Stimulated activated CD8-positive, alpha-beta memory T cell treated with anti-CD3 and anti-CD28 coated beads, Interleukin-7, amount 100 ng/mL, for 24 hours (primary cell): ENCODE data around the gene HS1BP3.

Experiments used
- DNase-seq: peaks from one replicate; pipeline ENCODE4 v3.0.0-alpha.2; 2020; ENCODE audit warnings: low read depth

HS1BP3 gene

GRCh38 chr2:20645761-20646160 is 5.1 kb downstream of the HS1BP3 start:
- DNase-seq = no peak

GRCh38 chr2:20645301-20645701 is 5.6 kb downstream of the HS1BP3 start:
- DNase-seq = no peak

GRCh38 chr2:20643826-20644225 is 7.1 kb downstream of the HS1BP3 start:
- DNase-seq = no peak

GRCh38 chr2:20643060-20643459 is 7.8 kb downstream of the HS1BP3 start:
- DNase-seq = no peak

- peak; percentile 53 for DNase-seq
Observed at GRCh38 chr2:20642055-20642971, 8.6 kb downstream of the HS1BP3 start.

GRCh38 chr2:20641123-20641985 is 9.5 kb downstream of the HS1BP3 start:
- DNase-seq = no peak

- DNase-seq = no peak
Observed at GRCh38 chr2:20640411-20641122, 10.3 kb downstream of the HS1BP3 start.

GRCh38 chr2:20638646-20639430 is 12.1 kb downstream of the HS1BP3 start:
- DNase-seq = no peak

- no peak for DNase-seq
Observed at GRCh38 chr2:20638014-20638413, 12.9 kb downstream of the HS1BP3 start.

- DNase-seq = no peak
Observed at GRCh38 chr2:20637147-20637546, 13.8 kb downstream of the HS1BP3 start.

- DNase-seq = no peak
Observed at GRCh38 chr2:20635675-20636584, 15.0 kb downstream of the HS1BP3 start.

GRCh38 chr2:20635113-20635510 is 15.8 kb downstream of the HS1BP3 start:
- DNase-seq = no peak

GRCh38 chr2:20634507-20635112 is 16.3 kb downstream of the HS1BP3 start:
- no peak for DNase-seq

- DNase-seq = no peak
Observed at GRCh38 chr2:20633794-20634506, 16.9 kb downstream of the HS1BP3 start.

GRCh38 chr2:20633001-20633400 is 17.9 kb downstream of the HS1BP3 start:
- no peak for DNase-seq

- no peak for DNase-seq
Observed at GRCh38 chr2:20632446-20632990, 18.4 kb downstream of the HS1BP3 start.

GRCh38 chr2:20631617-20632307 is 19.1 kb downstream of the HS1BP3 start:
- no peak for DNase-seq

- no peak for DNase-seq
Observed at GRCh38 chr2:20630967-20631366, 19.9 kb downstream of the HS1BP3 start.
